BJ (cell line): ENCODE results near the gene NEK9. TPM values are rescaled to one million over a fixed set of nuclear protein-coding genes. Genes with fewer than 3 reads are reported as not detected.

Experiments
- CTCF ChIA-PET: fragments of 350-600 bp; formaldehyde crosslinking; extraction: SDS; loops from one replicate; lab custom pipeline; 2021; ENCODE audit warnings: antibody characterized with exemption, inconsistent platforms; lab: Yijun Ruan, JAX
- POLR2A ChIA-PET: fragments of 300-600 bp; sonication (Branson Sonifier 250); formaldehyde crosslinking; extraction: SDS; loops from one replicate; lab custom pipeline; 2021; ENCODE audit warnings: antibody characterized with exemption; lab: Charles Lee
- DNase-seq: peaks from one replicate; pipeline ENCODE4 v3.0.0-alpha.2; 2011; ENCODE audit warnings: low read depth
- H3K27me3 ChIP-seq: 2 replicates; pipeline ENCODE4 v1.6.0; 2011; ENCODE audit warnings: low read length; ENCODE audit not compliant: control insufficient read depth, insufficient read depth
- H3K36me3 ChIP-seq: 2 replicates; pipeline ENCODE4 v1.5.1; 2011; ENCODE audit warnings: low read length; ENCODE audit not compliant: control insufficient read depth, insufficient read depth
- H3K4me3 ChIP-seq: 2 replicates; pipeline ENCODE4 v1.5.1; 2011; ENCODE audit warnings: low read depth, mild to moderate bottlenecking, control low read depth, low read length
- polyA plus RNA-seq: library from polyadenylated mRNA; depleted of rRNA; stranded (reverse); fragments of >200 nt; gene quantifications from 2 replicates; pipeline ENCODE4 v1.2.3, GENCODE V29; 2011
- TF ChIP-seq, protein P1 (sequence below): IDR thresholded peaks from 2 replicates; pipeline ENCODE4 v1.5.1; 2011; ENCODE audit warnings: low read depth, mild to moderate bottlenecking, control low read depth, inconsistent platforms, low read length, moderate library complexity; ENCODE audit not compliant: insufficient read depth

NEK9 gene
- polyA plus RNA-seq, 1 experiment, result 38.1 TPM

GRCh38 chr14:75125617-75126016, 1.2 kb downstream of the NEK9 start:
- no peak for DNase-seq
- H3K36me3 ChIP-seq, result no peaks in the 10 kb centered on the region
- ChIA-PET POLR2A (no interaction called here), CTCF (interaction anchor here (0.6 to 9.3 kb wide), 6 partner anchors 35 to 402 kb away, joined by 3 to 118 read pairs (median 6); no protein-coding TSS in a partner anchor)
- H3K4me3 ChIP-seq, result peak overlapping the region; percentile 72
- TF ChIP-seq, protein P1, sequence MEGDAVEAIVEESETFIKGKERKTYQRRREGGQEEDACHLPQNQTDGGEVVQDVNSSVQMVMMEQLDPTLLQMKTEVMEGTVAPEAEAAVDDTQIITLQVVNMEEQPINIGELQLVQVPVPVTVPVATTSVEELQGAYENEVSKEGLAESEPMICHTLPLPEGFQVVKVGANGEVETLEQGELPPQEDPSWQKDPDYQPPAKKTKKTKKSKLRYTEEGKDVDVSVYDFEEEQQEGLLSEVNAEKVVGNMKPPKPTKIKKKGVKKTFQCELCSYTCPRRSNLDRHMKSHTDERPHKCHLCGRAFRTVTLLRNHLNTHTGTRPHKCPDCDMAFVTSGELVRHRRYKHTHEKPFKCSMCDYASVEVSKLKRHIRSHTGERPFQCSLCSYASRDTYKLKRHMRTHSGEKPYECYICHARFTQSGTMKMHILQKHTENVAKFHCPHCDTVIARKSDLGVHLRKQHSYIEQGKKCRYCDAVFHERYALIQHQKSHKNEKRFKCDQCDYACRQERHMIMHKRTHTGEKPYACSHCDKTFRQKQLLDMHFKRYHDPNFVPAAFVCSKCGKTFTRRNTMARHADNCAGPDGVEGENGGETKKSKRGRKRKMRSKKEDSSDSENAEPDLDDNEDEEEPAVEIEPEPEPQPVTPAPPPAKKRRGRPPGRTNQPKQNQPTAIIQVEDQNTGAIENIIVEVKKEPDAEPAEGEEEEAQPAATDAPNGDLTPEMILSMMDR, result no peak
- H3K27me3 ChIP-seq, result no peaks in the 10 kb centered on the region

DNA sequence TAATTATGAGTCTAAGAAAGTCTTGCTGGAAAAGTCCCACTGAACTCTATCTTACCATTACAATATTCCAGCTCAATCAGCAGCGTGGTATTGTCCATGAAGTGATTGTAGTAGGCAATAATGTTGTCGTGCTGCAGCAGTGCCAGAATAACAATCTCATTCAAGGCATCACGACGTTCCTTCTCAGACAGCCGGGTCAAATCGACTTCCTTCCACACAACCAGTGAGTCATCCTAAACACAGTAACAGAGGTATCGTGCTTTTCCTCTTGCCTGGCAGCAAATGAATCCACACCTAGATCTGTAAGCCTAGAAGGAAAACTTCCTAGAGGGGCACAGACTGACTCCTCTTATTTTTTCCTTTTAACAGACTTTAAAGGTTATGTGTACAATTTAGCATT, 2.9 kb downstream of the NEK9 start:
- no peak for DNase-seq
- TF ChIP-seq, protein P1, result no peak
- Histone ChIP-seq H3K4me3 (no peak overlapping the region), H3K36me3 (no peaks in the 10 kb centered on the region), H3K27me3 (no peaks in the 10 kb centered on the region)
- ChIA-PET POLR2A (no interaction called here), CTCF (interaction anchor here (4.7 to 9.3 kb wide), 2 partner anchors 36 to 180 kb away, joined by 16 to 118 read pairs; no protein-coding TSS in a partner anchor)

GRCh38 chr14:75121552-75121951, 5.3 kb downstream of the NEK9 start:
- H3K4me3 ChIP-seq, result no peak overlapping the region
- TF ChIP-seq, protein P1, result no peak
- no peaks in the 10 kb centered on the region for H3K27me3 ChIP-seq
- CTCF ChIA-PET, result interaction anchor here (0.6 kb wide), 1 partner anchor 216 kb away, joined by 5 read pairs; no protein-coding TSS in a partner anchor
- POLR2A ChIA-PET, result no interaction called here
- H3K36me3 ChIP-seq, result no peaks in the 10 kb centered on the region; the same call in 1 of the 2 replicates
- no peak for DNase-seq

DNA sequence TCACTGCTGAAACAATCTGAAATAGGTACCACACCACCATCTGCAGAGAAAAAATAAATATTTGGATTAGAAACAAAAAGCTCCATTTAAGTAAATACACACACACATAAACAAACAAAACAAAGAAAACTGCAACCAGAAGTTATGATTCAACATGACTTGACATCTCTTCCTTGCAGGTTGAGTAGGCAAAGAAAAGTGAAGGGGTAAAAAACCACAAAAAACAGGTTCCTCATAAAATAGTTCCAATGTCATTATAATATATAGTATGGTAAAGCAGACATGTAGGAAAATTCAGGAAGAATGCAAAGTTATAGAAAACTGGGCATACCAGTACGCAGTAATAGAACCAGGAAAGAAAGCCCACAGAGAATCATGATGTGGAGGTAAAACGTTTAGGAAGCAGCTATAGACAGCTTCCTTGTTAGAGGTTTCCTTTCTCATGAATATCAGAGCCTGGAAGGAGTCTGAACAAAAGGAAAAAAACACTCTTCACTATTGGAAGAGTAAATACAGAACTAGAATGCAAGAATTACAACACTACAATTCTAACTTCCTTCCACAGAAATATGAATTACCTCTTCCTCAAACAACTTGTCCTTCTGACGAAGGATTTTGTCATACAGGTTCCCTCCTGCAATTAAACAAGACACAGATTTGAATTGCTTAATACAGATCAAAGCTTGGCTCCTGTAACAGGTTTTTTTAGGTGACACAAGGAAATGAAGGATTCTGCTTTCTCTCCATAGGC, 6.1 kb downstream of the NEK9 start:
- no peak for DNase-seq
- CTCF ChIA-PET, result interaction anchor here (0.8 kb wide), 1 partner anchor 15 kb away, joined by 4 read pairs; no protein-coding TSS in a partner anchor
- TF ChIP-seq, protein P1, result no peak
- Histone ChIP-seq H3K27me3 (no peaks in the 10 kb centered on the region), H3K4me3 (no peak overlapping the region), H3K36me3 (no peaks in the 10 kb centered on the region; the same call in 1 of the 2 replicates)
- POLR2A ChIA-PET, result no interaction called here

GRCh38 chr14:75119056-75119455, 7.8 kb downstream of the NEK9 start:
- no peak for DNase-seq
- Histone ChIP-seq H3K27me3 (no peaks in the 10 kb centered on the region), H3K4me3 (no peak overlapping the region), H3K36me3 (no peaks in the 10 kb centered on the region; the same call in none of the 2 replicates)
- CTCF ChIA-PET, result no interaction called here
- TF ChIP-seq, protein P1, result no peak
- POLR2A ChIA-PET, result no interaction called here
